SK-N-SH (cell line): ENCODE data around the gene FUNDC2. TPM values are rescaled to one million over a fixed set of nuclear protein-coding genes. Genes with fewer than 3 reads are reported as not detected.

Source experiments
- CTCF ChIA-PET: fragments of 300-600, 350-600 bp; formaldehyde crosslinking; extraction: SDS; loops from one replicate; lab custom pipeline; 2021; lab: Yijun Ruan, JAX
- POLR2A ChIA-PET: fragments of 350-600 bp; sonication (Branson Sonifier 250); formaldehyde crosslinking; extraction: SDS; loops from one replicate; lab custom pipeline; 2020; ENCODE audit warnings: antibody characterized with exemption, inconsistent platforms; lab: Yijun Ruan, JAX
- DNase-seq: peaks from one replicate; pipeline ENCODE4 v3.0.0; 2012
- H2AFZ ChIP-seq: fragments of 200-600 bp; sonication (generic); 2 replicates; pipeline ENCODE4 v1.8.1; 2016; ENCODE audit warnings: antibody characterized with exemption, mild to moderate bottlenecking, low read depth
- H3F3A ChIP-seq: fragments of 200-600 bp; sonication (generic); replicated peaks from 2 replicates; pipeline ENCODE3; 2016; ENCODE audit warnings: antibody characterized with exemption, mild to moderate bottlenecking; ENCODE audit not compliant: insufficient read depth
- H3K27ac ChIP-seq, 2 experiments: fragments of 200-500 bp in 1 of 2; fragments of 200-600 bp in 1 of 2; sonication (Bioruptor generic) in 1 of 2; sonication (generic), shearing (Covaris generic) in 1 of 2; 2 replicates each; pipeline versions ENCODE4 v1.5.1 to v1.6.1; 2014 to 2016; ENCODE audit warnings: low read depth in 2 of 2, inconsistent platforms in 1 of 2, low read length in 1 of 2, mild to moderate bottlenecking in 1 of 2, mixed read lengths in 1 of 2
- H3K27me3 ChIP-seq: fragments of 200-600 bp; sonication (generic), shearing (Covaris generic); 2 replicates; pipeline ENCODE4 v1.6.1; 2016; ENCODE audit warnings: mixed run types; ENCODE audit not compliant: insufficient read depth
- H3K36me3 ChIP-seq, 2 experiments: fragments of 200-500 bp in 1 of 2; fragments of 200-600 bp in 1 of 2; sonication (Bioruptor generic) in 1 of 2; sonication (generic) in 1 of 2; replicated peaks in 1 of 2; 2 replicates each; pipeline versions ENCODE3 to v1.5.1; 2014 to 2016; ENCODE audit warnings: low read length in 1 of 2, mild to moderate bottlenecking in 1 of 2; ENCODE audit not compliant: insufficient read depth in 2 of 2, control insufficient read depth in 1 of 2
- H3K4me1 ChIP-seq, 2 experiments: fragments of 200-500 bp in 1 of 2; fragments of 200-600 bp in 1 of 2; sonication (Bioruptor generic) in 1 of 2; sonication (generic), shearing (Covaris generic) in 1 of 2; 2 replicates each; pipeline versions ENCODE4 v1.5.1 to v1.6.1; 2014 to 2016; ENCODE audit warnings: low read depth in 1 of 2, low read length in 1 of 2, mixed run types in 1 of 2; ENCODE audit not compliant: insufficient read depth in 2 of 2, control insufficient read depth in 1 of 2
- H3K4me2 ChIP-seq: fragments of 200-600 bp; sonication (generic), shearing (Covaris generic); 2 replicates; pipeline ENCODE4 v1.6.1; 2017; ENCODE audit warnings: mixed run types
- H3K4me3 ChIP-seq, 2 experiments: fragments of 200-500 bp in 1 of 2; fragments of 200-600 bp in 1 of 2; sonication (Bioruptor generic) in 1 of 2; sonication (generic), shearing (Covaris generic) in 1 of 2; 2 replicates each; pipeline versions ENCODE4 v1.5.1 to v1.8.1; 2014 to 2016; ENCODE audit warnings: low read depth in 2 of 2, inconsistent platforms in 1 of 2, low read length in 1 of 2, mild to moderate bottlenecking in 1 of 2, mixed read lengths in 1 of 2, moderate library complexity in 1 of 2
- H3K79me2 ChIP-seq: fragments of 200-600 bp; sonication (generic); 2 replicates; pipeline ENCODE4 v1.8.1; 2017; ENCODE audit warnings: mild to moderate bottlenecking; ENCODE audit not compliant: insufficient read depth
- H3K9ac ChIP-seq: fragments of 200-600 bp; sonication (generic); 2 replicates; pipeline ENCODE4 v1.6.1; 2017; ENCODE audit warnings: mixed run types
- H3K9me2 ChIP-seq: fragments of 200-600 bp; sonication (generic); 2 replicates; pipeline ENCODE4 v1.6.1; 2017; ENCODE audit warnings: mixed run types
- H3K9me3 ChIP-seq: fragments of 200-600 bp; sonication (generic); 2 replicates; pipeline ENCODE4 v1.6.1; 2017; ENCODE audit warnings: mixed run types, mild to moderate bottlenecking, moderate library complexity
- H4K20me1 ChIP-seq: fragments of 200-600 bp; sonication (generic); 2 replicates; pipeline ENCODE4 v1.6.1; 2017; ENCODE audit warnings: mild to moderate bottlenecking, mixed run types; ENCODE audit not compliant: insufficient read depth
- CHD2 ChIP-seq: fragments of 150-350 bp; IDR thresholded peaks from 2 replicates; pipeline ENCODE4 v1.6.1; 2018; ENCODE audit warnings: low read length; ENCODE audit not compliant: partially characterized antibody
- CTCF ChIP-seq: fragments of 200-600 bp; sonication (generic); IDR thresholded peaks from 2 replicates; pipeline ENCODE4 v1.6.1; 2017; ENCODE audit warnings: antibody characterized with exemption, mild to moderate bottlenecking, moderate library complexity
- ELF1 ChIP-seq: IDR thresholded peaks from 2 replicates; pipeline ENCODE4 v1.4.0; 2012
- FOSL2 ChIP-seq: IDR thresholded peaks from 2 replicates; pipeline ENCODE4 v1.4.0; 2012; ENCODE audit warnings: low read depth, mild to moderate bottlenecking, moderate library complexity, borderline replicate concordance
- FOXJ3 ChIP-seq: sonication (generic); formaldehyde crosslinking; IDR thresholded peaks from 2 replicates; pipeline ENCODE4 v1.5.1; 2020; ENCODE audit warnings: mild to moderate bottlenecking, missing genetic modification reagents
- FOXM1 ChIP-seq: IDR thresholded peaks from 2 replicates; pipeline ENCODE4 v1.4.0; 2012; ENCODE audit warnings: low read depth, mild to moderate bottlenecking
- GATA2 ChIP-seq: sonication (generic); formaldehyde crosslinking; IDR thresholded peaks from 2 replicates; pipeline ENCODE4 v1.5.0; 2020; ENCODE audit warnings: mild to moderate bottlenecking, missing genetic modification reagents
- MEF2A ChIP-seq: IDR thresholded peaks from 2 replicates; pipeline ENCODE4 v1.4.0; 2012; ENCODE audit warnings: low read depth, borderline replicate concordance
- POLR2AphosphoS5 ChIP-seq: IDR thresholded peaks from 2 replicates; pipeline ENCODE4 v1.6.1; 2012; ENCODE audit warnings: low read depth, low read length
- RAD21 ChIP-seq: IDR thresholded peaks from 2 replicates; pipeline ENCODE4 v1.6.1; 2012; ENCODE audit warnings: mild to moderate bottlenecking, low read length
- REST ChIP-seq: IDR thresholded peaks from 2 replicates; pipeline ENCODE4 v1.6.1; 2012; ENCODE audit warnings: mild to moderate bottlenecking, low read depth, low read length, moderate library complexity
- RFX5 ChIP-seq: IDR thresholded peaks from 2 replicates; pipeline ENCODE4 v1.6.1; 2012; ENCODE audit warnings: mild to moderate bottlenecking, improper control_type of control experiment, low read length
- RXRA ChIP-seq: IDR thresholded peaks from 2 replicates; pipeline ENCODE4 v1.4.0; 2012; ENCODE audit warnings: low read depth, mild to moderate bottlenecking, borderline replicate concordance
- SIN3A ChIP-seq: IDR thresholded peaks from 2 replicates; pipeline ENCODE4 v1.6.1; 2012; ENCODE audit warnings: low read depth, mild to moderate bottlenecking, low read length, moderate library complexity, borderline replicate concordance
- SMC3 ChIP-seq: IDR thresholded peaks from 2 replicates; pipeline ENCODE4 v1.6.1; 2012; ENCODE audit warnings: low read depth, low read length, improper control_type of control experiment
- TCF12 ChIP-seq: IDR thresholded peaks from 2 replicates; pipeline ENCODE4 v1.4.0; 2012
- WGBS: methylation state at CpG from one replicate; pipeline ENCODE4 v1.1.6; 2017; ENCODE audit warnings: low lambda C conversion rate; 5-methylcytosine and 5-hydroxymethylcytosine counted together
- polyA plus RNA-seq, 3 experiments: library from polyadenylated mRNA; depleted of rRNA; stranded (reverse); fragments of >200 nt; gene quantifications; 2 replicates each; pipeline ENCODE4 v1.2.3, GENCODE V29; 2012
- TF ChIP-seq, protein P1 (sequence below): fragments of 150-350 bp; IDR thresholded peaks from 2 replicates; pipeline ENCODE4 v1.6.1; 2016; ENCODE audit warnings: mild to moderate bottlenecking, low read depth, low read length
- TF ChIP-seq, protein P2 (sequence below): IDR thresholded peaks from 2 replicates; pipeline ENCODE4 v1.4.0; 2012; ENCODE audit warnings: low read depth
- TF ChIP-seq, protein P3 (sequence below): IDR thresholded peaks from 2 replicates; pipeline ENCODE4 v1.4.0; 2012; ENCODE audit warnings: low read depth, borderline replicate concordance
- TF ChIP-seq, protein P4 (sequence below): fragments of 150-350 bp; IDR thresholded peaks from 2 replicates; pipeline ENCODE4 v1.6.1; 2017; ENCODE audit warnings: antibody characterized with exemption, low read length, low read depth, borderline replicate concordance

The FUNDC2 gene
- polyA plus RNA-seq, 1 of the 3 experiments (the other 2 are of a cell fraction): 55.9 TPM

DNA sequence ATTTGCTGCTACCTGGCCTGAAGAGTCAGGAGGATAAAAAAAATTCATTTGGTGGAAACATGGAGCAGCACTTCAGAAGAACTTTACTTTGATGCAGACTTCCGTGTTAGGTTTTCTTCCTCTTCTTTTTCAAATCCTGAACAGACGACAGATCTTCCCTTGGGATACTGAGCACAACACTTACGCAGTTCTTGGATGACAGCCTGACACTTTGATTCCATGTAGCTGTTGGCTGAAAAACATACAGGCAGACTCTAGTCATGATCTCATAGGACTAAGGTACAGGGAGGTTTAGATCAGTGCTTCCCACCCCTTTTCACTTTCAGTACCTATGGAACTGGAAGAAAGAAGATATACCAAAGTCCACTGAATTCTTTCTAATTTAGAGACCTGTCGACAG, 35.1 kb downstream of the FUNDC2 start (continued):
- TF ChIP-seq CTCF (no peak), GATA2 (CRISPR knock-in tag) (no peak), POLR2AphosphoS5 (no peak), RAD21 (no peak), FOXJ3 (CRISPR knock-in tag) (no peak), SIN3A (no peak)
- TF ChIP-seq, protein P1, sequence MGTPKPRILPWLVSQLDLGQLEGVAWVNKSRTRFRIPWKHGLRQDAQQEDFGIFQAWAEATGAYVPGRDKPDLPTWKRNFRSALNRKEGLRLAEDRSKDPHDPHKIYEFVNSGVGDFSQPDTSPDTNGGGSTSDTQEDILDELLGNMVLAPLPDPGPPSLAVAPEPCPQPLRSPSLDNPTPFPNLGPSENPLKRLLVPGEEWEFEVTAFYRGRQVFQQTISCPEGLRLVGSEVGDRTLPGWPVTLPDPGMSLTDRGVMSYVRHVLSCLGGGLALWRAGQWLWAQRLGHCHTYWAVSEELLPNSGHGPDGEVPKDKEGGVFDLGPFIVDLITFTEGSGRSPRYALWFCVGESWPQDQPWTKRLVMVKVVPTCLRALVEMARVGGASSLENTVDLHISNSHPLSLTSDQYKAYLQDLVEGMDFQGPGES: no peak

DNA sequence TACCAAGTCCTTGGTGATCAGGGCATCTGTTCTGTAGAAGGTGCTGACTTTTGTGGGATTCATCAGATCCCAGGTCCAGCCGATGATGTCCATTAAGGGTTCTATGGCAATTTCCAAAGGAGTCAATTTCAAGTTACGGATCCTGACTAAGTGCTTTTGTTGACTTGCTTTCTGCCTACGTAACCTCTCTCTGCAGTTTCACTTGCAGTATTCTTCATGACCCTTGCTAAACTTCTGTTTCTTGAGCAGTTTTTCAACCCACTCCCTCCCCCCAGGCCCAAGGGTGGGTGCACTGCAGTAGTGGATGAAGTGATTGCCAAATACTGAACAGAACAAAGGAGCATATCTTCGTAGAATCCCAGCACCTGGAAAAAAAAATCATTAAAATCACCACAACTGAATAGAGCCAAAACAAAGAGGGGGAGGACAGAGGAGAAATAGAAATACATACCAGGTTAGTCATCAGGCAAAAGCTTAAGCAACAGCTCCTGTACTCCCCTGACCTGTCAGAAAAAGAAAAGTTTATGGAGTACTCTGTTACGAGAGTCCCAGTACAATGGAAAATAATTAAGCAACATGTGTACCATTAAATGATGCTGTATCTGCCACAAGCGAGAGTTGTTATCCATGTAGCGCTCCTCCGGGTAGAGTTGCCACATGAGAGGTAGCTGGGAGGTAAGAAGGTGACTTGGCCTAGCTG, 38.5 kb downstream of the FUNDC2 start:
- ChIA-PET POLR2A (no interaction called here), CTCF (interaction anchor here (1.0 to 6.9 kb wide), 5 partner anchors 8 to 296 kb away, joined by 3 to 35 read pairs (median 4); no protein-coding TSS in a partner anchor)
- H3K9ac ChIP-seq: no peak overlapping the region
- H3K4me2 ChIP-seq: no peak overlapping the region
- no peaks in the 10 kb centered on the region for H3K27me3 ChIP-seq
- no peaks in the 10 kb centered on the region for H3K9me2 ChIP-seq
- WGBS: 40% methylated on average over 8 of the region's 8 CpGs
- no peak for DNase-seq
- no peaks in the 10 kb centered on the region for H3K9me3 ChIP-seq
- no peaks in the 10 kb centered on the region; a peak in 2 of 4 replicates for H3K4me1 ChIP-seq
- TF ChIP-seq SMC3 (no peak), MEF2A (no peak), RXRA (no peak), TCF12 (no peak), FOXM1 (no peak), CHD2 (no peak), FOSL2 (no peak), RFX5 (no peak), REST (no peak), FOXJ3 (CRISPR knock-in tag) (no peak), GATA2 (CRISPR knock-in tag) (no peak), ELF1 (no peak)
- TF ChIP-seq, protein P2, sequence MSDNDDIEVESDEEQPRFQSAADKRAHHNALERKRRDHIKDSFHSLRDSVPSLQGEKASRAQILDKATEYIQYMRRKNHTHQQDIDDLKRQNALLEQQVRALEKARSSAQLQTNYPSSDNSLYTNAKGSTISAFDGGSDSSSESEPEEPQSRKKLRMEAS: no peak
- TF ChIP-seq, protein P3, sequence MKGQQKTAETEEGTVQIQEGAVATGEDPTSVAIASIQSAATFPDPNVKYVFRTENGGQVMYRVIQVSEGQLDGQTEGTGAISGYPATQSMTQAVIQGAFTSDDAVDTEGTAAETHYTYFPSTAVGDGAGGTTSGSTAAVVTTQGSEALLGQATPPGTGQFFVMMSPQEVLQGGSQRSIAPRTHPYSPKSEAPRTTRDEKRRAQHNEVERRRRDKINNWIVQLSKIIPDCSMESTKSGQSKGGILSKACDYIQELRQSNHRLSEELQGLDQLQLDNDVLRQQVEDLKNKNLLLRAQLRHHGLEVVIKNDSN: no peak
- TF ChIP-seq, protein P1: no peak
- TF ChIP-seq, protein P4, sequence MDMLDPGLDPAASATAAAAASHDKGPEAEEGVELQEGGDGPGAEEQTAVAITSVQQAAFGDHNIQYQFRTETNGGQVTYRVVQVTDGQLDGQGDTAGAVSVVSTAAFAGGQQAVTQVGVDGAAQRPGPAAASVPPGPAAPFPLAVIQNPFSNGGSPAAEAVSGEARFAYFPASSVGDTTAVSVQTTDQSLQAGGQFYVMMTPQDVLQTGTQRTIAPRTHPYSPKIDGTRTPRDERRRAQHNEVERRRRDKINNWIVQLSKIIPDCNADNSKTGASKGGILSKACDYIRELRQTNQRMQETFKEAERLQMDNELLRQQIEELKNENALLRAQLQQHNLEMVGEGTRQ: no peak
- peaks cover 3 to 7% of the 10 kb centered on the region in 2 experiments for H3K36me3 ChIP-seq
- H3K27ac ChIP-seq: no peak overlapping the region
- H3K4me3 ChIP-seq: no peak overlapping the region
- peaks cover 29% of the 10 kb centered on the region for H3K79me2 ChIP-seq
- no peaks in the 10 kb centered on the region for H4K20me1 ChIP-seq
- peaks cover 5% of the 10 kb centered on the region for H3F3A ChIP-seq
- no peak overlapping the region for H2AFZ ChIP-seq
